Activated CD4-positive, alpha-beta memory T cell treated with anti-CD3 and anti-CD28 coated beads for 36 hours (primary cell): Measurements from ENCODE around the gene RRBP1. TPM values are rescaled to one million over a fixed set of nuclear protein-coding genes. Genes with fewer than 3 reads are reported as not detected.
"Not testable (repeated sequence)": the region's sequence is repeated elsewhere in the genome, so short reads cannot be mapped to it uniquely, and the experiment has no call there.

Experiments used
- CTCF ChIA-PET: fragments of 350-600 bp; sonication (Branson Sonifier 250); formaldehyde crosslinking; loops from one replicate; lab custom pipeline; 2021; ENCODE audit warnings: antibody characterized with exemption, inconsistent platforms; lab: Charles Lee
- POLR2A ChIA-PET: fragments of 350-600 bp; sonication (Branson Sonifier 250); formaldehyde crosslinking; loops from one replicate; lab custom pipeline; 2021; ENCODE audit warnings: antibody characterized with exemption; lab: Charles Lee
- DNase-seq: peaks from one replicate; pipeline ENCODE4 v3.0.0-alpha.2; 2020
- H3K27ac Mint-ChIP-seq: one replicate; pipeline ENCODE4 v1.8.0; 2021; ENCODE audit warnings: mixed read lengths
- H3K27me3 Mint-ChIP-seq: one replicate; pipeline ENCODE4 v1.8.0; 2021; ENCODE audit warnings: mixed read lengths
- H3K36me3 Mint-ChIP-seq: one replicate; pipeline ENCODE4 v1.8.0; 2021; ENCODE audit warnings: mixed read lengths
- H3K4me1 Mint-ChIP-seq: one replicate; pipeline ENCODE4 v1.8.0; 2021; ENCODE audit warnings: low read depth, mixed read lengths
- H3K4me3 Mint-ChIP-seq: one replicate; pipeline ENCODE4 v1.8.0; 2021; ENCODE audit warnings: mild to moderate bottlenecking, mixed read lengths
- H3K9me3 Mint-ChIP-seq: one replicate; pipeline ENCODE4 v1.8.0; 2021; ENCODE audit warnings: mixed read lengths
- intact Hi-C: fragments of 100-400 bp; cut with micrococcal nuclease; formaldehyde crosslinking; loops from one replicate; pipeline ENCODE4 v1.15.1; 2023
- total RNA-seq, 2 experiments: library from RNA; stranded (reverse); gene quantifications; one replicate each; pipeline ENCODE4 v1.2.3, GENCODE V29; 2021

Gene RRBP1
- total RNA-seq, 2 experiments from 2014 or later, result 29.6 to 32.0 TPM

DNA sequence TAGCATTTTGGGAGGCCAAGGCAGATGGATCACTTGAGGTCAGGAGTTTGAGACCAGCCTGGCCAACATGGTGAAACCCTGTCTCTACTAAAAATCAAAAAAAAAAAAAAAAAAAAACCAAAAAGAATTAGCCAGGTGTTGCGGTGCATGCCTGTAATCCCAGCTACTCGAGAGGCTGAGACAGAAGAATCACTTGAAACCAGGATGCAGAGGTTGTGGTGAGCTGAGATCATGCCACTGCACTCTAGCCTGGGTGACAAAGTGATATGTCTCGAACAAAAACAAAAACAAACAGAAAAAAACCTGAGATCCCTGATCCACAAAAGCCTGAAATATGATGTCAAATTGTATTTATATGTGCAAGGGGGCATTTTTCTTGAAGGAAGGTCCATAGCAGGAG is 25.9 kb upstream of the RRBP1 start:
- H3K36me3 Mint-ChIP-seq, H3K4me3 Mint-ChIP-seq, DNase-seq, H3K27me3 Mint-ChIP-seq, H3K4me1 Mint-ChIP-seq, H3K27ac Mint-ChIP-seq, intact Hi-C loops, POLR2A ChIA-PET, CTCF ChIA-PET, H3K9me3 Mint-ChIP-seq: not testable (repeated sequence)

DNA sequence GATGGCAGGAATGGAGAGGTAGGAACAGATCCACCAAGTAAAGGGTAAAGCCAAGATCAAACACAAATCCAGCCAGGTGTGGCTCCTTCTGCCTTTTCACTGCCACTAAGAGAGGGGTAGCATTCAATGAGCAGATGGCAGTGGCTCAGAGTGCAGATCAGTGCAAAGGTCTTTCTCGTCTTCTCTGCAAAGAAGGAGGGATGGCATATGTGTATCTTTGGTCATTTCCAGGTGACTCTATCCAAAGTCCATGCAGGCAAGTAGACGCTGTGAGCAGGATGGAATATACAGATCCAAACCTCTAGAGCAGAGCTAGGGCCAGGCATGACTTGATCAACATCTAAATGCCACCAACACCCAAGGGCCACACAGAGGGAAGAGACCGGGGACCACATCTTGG is 24.6 kb upstream of the RRBP1 start:
- intact Hi-C loops, result no loop called here
- Mint-ChIP-seq H3K36me3 (no peaks in the 10 kb centered on the region), H3K27ac (no peak overlapping the region), H3K27me3 (no peaks in the 10 kb centered on the region), H3K9me3 (no peaks in the 10 kb centered on the region), H3K4me3 (no peak overlapping the region), H3K4me1 (no peaks in the 10 kb centered on the region)
- DNase-seq, result no peak
- ChIA-PET CTCF (no interaction called here), POLR2A (no interaction called here)

DNA sequence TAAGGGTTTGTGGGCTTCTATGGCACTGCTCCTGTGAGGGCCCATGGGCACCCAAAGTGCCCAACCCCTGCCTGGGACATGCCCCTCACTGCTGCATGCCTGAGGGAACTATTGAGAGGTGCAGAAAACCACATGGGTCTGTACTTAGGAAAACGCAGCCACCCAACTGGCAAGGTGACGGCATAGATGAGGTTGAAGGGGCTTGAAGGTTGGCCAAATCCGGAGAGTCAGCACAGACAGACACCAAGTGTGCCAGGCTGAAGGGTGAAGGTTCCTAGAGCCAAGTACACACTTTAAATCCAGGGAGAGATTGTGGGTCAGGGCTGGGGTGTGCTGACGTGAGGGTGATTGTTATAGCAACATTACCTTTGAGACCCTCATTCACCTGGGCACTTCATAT is 23.9 kb upstream of the RRBP1 start:
- ChIA-PET POLR2A (no interaction called here), CTCF (no interaction called here)
- no peaks in the 10 kb centered on the region for H3K36me3 Mint-ChIP-seq
- H3K4me3 Mint-ChIP-seq, result no peak overlapping the region
- no peak for DNase-seq
- intact Hi-C loops, result no loop called here
- no peaks in the 10 kb centered on the region for H3K27me3 Mint-ChIP-seq
- H3K27ac Mint-ChIP-seq, result no peak overlapping the region
- H3K9me3 Mint-ChIP-seq, result no peaks in the 10 kb centered on the region
- no peaks in the 10 kb centered on the region for H3K4me1 Mint-ChIP-seq

DNA sequence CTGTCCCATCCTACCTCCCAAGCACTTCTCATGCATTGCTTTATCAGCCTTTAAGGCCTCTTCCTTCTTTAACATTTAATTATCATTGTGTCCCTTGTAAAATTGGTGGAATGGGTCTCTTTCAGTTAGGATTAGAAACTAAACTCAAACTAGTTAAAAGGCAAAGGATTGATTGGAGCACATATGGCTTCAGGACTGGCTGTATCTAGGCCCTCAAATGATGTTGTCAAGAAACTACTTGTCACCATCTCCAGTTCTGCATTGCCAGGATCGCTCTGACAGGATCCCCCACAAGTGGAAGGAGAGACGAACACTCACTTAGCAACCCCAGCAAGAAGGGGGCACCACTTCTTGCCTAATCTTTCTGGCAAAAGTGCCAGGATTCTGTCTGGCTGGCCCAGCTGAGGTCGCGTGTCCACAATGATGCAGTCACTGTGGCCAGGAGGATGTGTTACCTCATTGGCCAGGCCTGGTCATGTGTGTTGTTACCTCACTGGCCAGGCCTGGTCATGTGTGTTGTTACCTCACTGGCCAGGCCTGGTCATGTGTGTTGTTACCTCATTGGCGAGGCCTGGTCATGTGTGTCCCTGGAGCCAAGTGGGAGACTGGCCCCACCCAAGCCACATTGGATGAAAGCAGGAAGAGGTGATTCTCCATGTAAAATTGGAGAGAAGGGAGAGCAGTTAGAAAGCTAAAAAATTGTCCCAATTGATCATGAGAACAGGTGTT is 22.7 kb upstream of the RRBP1 start:
- Mint-ChIP-seq H3K4me3 (no peak overlapping the region), H3K27ac (no peak overlapping the region), H3K36me3 (no peaks in the 10 kb centered on the region), H3K9me3 (no peaks in the 10 kb centered on the region), H3K4me1 (no peaks in the 10 kb centered on the region), H3K27me3 (no peaks in the 10 kb centered on the region)
- no peak for DNase-seq
- ChIA-PET POLR2A (no interaction called here), CTCF (interaction anchor here (0.6 kb wide), 1 partner anchor 80 kb away, joined by 3 read pairs; no protein-coding TSS in a partner anchor)
- intact Hi-C loops, result no loop called here

DNA sequence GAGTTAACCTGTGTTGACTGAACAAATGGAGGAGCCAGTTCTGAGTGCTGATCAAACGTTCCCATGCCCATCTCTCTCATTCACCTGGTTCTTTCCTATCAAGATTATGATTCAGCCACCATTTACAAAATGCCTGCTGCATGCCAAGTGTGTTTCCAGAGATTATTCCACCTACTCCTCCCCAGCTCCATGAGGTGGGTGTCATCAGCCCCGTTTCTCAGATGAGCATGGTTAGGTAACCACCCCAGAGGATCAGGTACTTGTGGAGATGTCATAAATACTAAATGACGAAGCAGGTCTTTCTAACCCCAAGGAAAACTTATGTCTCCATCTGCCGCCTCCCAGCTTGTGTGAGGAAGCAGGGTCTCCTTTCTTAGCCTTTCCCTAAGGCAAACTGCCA is 19.8 kb upstream of the RRBP1 start:
- no peak for DNase-seq
- Mint-ChIP-seq H3K27me3 (no peaks in the 10 kb centered on the region), H3K36me3 (no peaks in the 10 kb centered on the region), H3K27ac (no peak overlapping the region), H3K9me3 (no peaks in the 10 kb centered on the region), H3K4me1 (no peaks in the 10 kb centered on the region), H3K4me3 (no peak overlapping the region)
- CTCF ChIA-PET, result interaction anchor here (1.4 kb wide), 1 partner anchor 196 kb away, joined by 3 read pairs; no protein-coding TSS in a partner anchor
- intact Hi-C loops, result no loop called here
- POLR2A ChIA-PET, result no interaction called here

DNA sequence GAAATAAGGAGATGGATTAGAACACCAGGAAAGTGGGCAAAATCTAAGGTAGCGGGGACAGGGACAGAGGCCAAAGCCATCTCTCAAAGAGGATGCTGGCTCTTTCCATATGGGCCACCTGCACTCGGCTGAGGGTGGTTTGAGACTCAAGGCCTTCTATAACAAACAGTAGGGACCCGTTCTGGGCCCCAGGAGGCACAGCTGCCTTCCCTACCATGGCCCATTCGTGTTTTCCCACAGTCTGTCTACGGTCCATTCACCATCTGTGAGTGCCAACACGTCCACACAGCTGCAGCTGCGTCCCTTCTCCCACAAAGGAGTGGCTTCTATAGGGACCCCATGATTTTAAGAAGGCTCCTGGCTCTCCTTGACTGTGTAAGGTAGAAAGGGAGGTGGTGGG is 18.6 kb upstream of the RRBP1 start:
- Mint-ChIP-seq H3K27me3 (no peaks in the 10 kb centered on the region), H3K9me3 (no peaks in the 10 kb centered on the region), H3K4me1 (no peaks in the 10 kb centered on the region), H3K4me3 (no peak overlapping the region), H3K27ac (no peak overlapping the region), H3K36me3 (no peaks in the 10 kb centered on the region)
- POLR2A ChIA-PET, result no interaction called here
- DNase-seq, result no peak
- CTCF ChIA-PET, result interaction anchor here (1.0 to 1.4 kb wide), 2 partner anchors 197 kb away, joined by 3 read pairs; no protein-coding TSS in a partner anchor
- intact Hi-C loops, result no loop called here

DNA sequence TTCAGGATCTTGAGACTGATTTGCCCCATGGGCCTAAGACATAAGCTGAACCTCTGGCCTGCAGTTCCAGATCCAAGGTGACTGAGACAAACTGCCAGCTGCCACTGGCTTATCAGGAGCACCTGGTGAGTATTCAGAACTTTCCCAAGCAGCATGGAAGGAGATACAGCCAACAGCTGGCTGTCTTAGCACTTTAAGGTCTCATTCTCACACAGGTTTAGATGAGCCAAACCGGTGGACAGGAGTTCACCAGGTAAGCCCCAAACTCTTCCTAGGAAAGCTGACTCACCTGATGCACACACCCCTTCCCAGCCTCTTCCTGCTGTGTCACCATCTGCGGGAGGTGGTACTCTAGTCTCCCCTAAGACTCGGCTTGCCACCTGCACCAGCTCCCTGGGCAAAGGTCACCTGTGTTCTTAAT is 17.9 kb upstream of the RRBP1 start, which contains the start of gene BANF2:
BANF2 (plus strand) TSS at position 36 of the 421 bp plus-strand sequence. CDS start 25,060 bp downstream, outside the sequence.
- H3K27me3 Mint-ChIP-seq, result no peaks in the 10 kb centered on the region
- no peak for DNase-seq
- intact Hi-C loops, result no loop called here
- no peak within 1 kb of the TSS for H3K4me3 Mint-ChIP-seq
- no peak within 1 kb of the TSS for H3K27ac Mint-ChIP-seq
- H3K9me3 Mint-ChIP-seq, result no peaks in the 10 kb centered on the region
- no peaks in the 10 kb centered on the region for H3K36me3 Mint-ChIP-seq
- ChIA-PET CTCF (interaction anchor here (1.0 to 1.3 kb wide), 2 partner anchors 9 to 198 kb away, joined by 3 to 4 read pairs; no protein-coding TSS in a partner anchor), POLR2A (no interaction called here)
- no peaks in the 10 kb centered on the region for H3K4me1 Mint-ChIP-seq

DNA sequence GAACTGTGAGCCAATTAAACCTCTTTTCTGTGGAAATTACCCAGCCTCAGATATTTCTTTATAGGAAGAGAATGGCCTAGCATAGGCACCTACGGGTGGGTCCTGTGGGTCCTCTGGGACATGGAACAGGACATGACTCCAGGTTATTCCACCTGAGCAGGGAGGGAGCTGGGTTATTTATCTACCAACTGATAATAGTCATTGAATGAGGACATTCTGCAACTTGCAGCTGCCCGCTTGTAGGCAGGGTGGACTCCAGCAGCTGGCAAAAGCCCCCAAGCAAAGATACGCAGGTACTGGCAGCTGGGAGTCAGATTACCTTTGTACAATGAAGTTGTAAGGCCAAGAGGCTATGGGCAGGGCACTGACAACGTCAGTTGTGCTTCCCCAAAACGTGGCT is 16.3 kb upstream of the RRBP1 start:
- CTCF ChIA-PET, result interaction anchor here (1.2 to 1.3 kb wide), 2 partner anchors 16 to 17 kb away, joined by 4 to 7 read pairs; partner anchors contain the start of gene RRBP1
- peaks cover 3% of the 10 kb centered on the region for H3K27me3 Mint-ChIP-seq
- no peaks in the 10 kb centered on the region for H3K36me3 Mint-ChIP-seq
- no peak for DNase-seq
- no peaks in the 10 kb centered on the region for H3K4me1 Mint-ChIP-seq
- H3K9me3 Mint-ChIP-seq, result no peaks in the 10 kb centered on the region
- POLR2A ChIA-PET, result no interaction called here
- intact Hi-C loops, result no loop called here
- H3K4me3 Mint-ChIP-seq, result no peak overlapping the region
- H3K27ac Mint-ChIP-seq, result no peak overlapping the region

DNA sequence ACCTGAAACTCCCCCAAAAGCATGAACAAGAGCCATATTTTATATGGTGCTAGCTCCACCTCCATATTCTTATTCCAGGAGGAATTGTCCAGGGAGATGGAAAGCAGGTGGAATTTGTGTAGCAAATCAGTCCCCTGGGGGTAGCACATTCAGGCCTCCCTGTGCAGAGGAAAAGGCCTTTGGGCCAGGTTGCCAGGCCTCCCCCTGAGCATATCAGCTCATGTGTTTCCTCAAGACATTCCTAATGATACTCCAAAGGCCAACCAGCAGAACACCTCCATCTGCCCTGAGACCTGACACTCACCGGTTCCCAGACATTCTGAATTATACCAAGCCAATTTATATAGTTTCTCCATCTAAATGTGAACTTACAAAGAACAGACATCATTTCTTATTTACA is 15.1 kb upstream of the RRBP1 start:
- no peaks in the 10 kb centered on the region for H3K36me3 Mint-ChIP-seq
- CTCF ChIA-PET, result no interaction called here
- H3K27me3 Mint-ChIP-seq, result peaks cover 3% of the 10 kb centered on the region
- no peak overlapping the region for H3K4me3 Mint-ChIP-seq
- H3K27ac Mint-ChIP-seq, result no peak overlapping the region
- POLR2A ChIA-PET, result no interaction called here
- intact Hi-C loops, result no loop called here
- H3K4me1 Mint-ChIP-seq, result no peaks in the 10 kb centered on the region
- DNase-seq, result no peak
- H3K9me3 Mint-ChIP-seq, result no peaks in the 10 kb centered on the region

DNA sequence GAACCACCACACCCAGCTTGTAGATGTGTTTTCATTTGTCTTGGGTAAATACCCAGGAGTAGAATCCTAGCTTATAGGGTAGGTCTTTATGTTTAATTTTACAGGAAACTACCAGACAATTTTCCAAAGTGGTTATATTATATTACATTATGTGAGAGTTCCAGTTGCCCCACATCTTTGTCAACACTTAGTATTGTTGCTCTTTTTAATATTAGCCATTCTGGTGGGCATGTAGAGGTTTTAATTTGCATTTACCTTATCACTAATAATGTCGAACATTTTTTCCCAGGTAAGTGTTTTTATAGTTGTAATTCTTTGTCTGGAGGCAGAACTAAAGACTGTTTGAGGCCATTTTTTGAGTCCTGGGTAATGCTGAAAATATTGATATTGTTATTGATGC is 14.2 kb upstream of the RRBP1 start:
- POLR2A ChIA-PET, result no interaction called here
- H3K9me3 Mint-ChIP-seq, result no peaks in the 10 kb centered on the region
- DNase-seq, result no peak
- CTCF ChIA-PET, result no interaction called here
- no peak overlapping the region for H3K4me3 Mint-ChIP-seq
- H3K27ac Mint-ChIP-seq, result no peak overlapping the region
- no peaks in the 10 kb centered on the region for H3K36me3 Mint-ChIP-seq
- H3K4me1 Mint-ChIP-seq, result no peaks in the 10 kb centered on the region
- intact Hi-C loops, result no loop called here
- H3K27me3 Mint-ChIP-seq, result peaks cover 5% of the 10 kb centered on the region

DNA sequence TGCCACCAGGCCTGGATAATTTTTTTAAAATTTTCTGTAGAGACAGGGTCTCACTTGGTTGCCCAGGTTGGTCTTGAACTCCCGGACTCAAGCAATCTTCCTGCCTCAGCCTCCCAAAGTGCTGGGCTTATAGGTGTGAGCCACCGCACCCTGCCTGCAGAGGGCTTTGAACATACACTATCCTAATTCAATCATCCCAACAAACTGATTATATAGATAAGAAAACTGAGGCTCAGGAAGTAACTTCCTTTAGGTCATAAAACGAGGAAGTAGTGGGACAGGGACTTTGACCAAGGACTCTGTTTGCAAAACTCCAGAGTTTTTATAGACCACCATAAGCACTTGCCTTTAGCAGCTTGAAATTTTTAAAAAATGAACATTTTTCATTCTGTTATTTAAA is 12.7 kb upstream of the RRBP1 start:
- no peak overlapping the region for H3K4me3 Mint-ChIP-seq
- POLR2A ChIA-PET, result no interaction called here

DNA sequence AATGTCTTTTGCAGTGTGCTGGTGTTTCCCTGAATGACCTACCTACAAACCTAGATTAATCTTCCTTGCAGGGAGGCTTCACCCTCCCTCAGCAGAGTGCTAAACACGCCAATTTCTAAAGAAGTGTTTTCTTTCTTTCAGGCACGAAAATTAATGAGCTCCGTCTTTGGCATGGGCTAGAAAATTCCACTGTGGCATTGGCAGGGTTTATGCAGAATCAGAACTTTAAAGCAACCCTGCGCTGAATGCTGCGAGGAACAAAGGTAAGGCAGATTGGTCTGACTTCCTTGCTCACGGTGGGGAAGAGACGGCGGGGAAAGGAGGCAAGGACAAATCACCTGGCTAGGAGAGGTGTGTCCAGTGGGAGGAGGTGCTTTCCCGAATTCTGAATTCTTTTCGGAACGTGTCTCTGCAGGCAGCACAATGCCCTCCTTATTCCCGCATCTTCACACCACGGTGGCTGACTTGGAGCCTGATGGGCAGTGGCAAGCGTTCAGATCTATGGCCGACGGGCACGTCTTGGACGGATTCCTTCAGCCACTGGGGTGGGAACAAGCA is 11.5 kb upstream of the RRBP1 start:
- Mint-ChIP-seq H3K27ac (no peak overlapping the region), H3K27me3 (peaks cover 14% of the 10 kb centered on the region), H3K36me3 (no peaks in the 10 kb centered on the region), H3K4me3 (no peak overlapping the region), H3K9me3 (peaks cover 4% of the 10 kb centered on the region), H3K4me1 (no peaks in the 10 kb centered on the region)
- DNase-seq, result no peak
- POLR2A ChIA-PET, result no interaction called here
- CTCF ChIA-PET, result interaction anchor here (3.8 kb wide), 1 partner anchor 11 kb away, joined by 26 read pairs; the partner anchor contains the start of gene RRBP1
- intact Hi-C loops, result no loop called here

More for the DNA sequence above, 12.7 kb upstream of the RRBP1 start:
- H3K27me3 Mint-ChIP-seq, result peaks cover 12% of the 10 kb centered on the region
- DNase-seq, result no peak
- H3K27ac Mint-ChIP-seq, result no peak overlapping the region
- H3K36me3 Mint-ChIP-seq, result no peaks in the 10 kb centered on the region
- intact Hi-C loops, result no loop called here
- CTCF ChIA-PET, result interaction anchor here (0.6 to 1.4 kb wide), 2 partner anchors 12 to 203 kb away, joined by 3 to 5 read pairs; partner anchors contain the start of gene RRBP1
- no peaks in the 10 kb centered on the region for H3K4me1 Mint-ChIP-seq
- peaks cover 4% of the 10 kb centered on the region for H3K9me3 Mint-ChIP-seq
